Pancreas (tissue), 10 donors: ENCODE measurements around the gene NUDT5. TPM values are rescaled to one million over a fixed set of nuclear protein-coding genes. Genes with fewer than 3 reads are reported as not detected.

ENCODE experiments used
- ATAC-seq, 4 donors: fragments of 200-7000 bp; cut with Tn5 transposase; one replicate each; pipeline versions ENCODE4 v1.8.0 to v1.9.1; 2020; ENCODE audit warnings: mild to moderate bottlenecking in 4 of 4, moderate library complexity in 4 of 4
- DNase-seq, 6 donors: peaks; one replicate each; pipeline ENCODE4 v3.0.0-alpha.2; 2020
- FAIRE-seq: peaks from 2 replicates; lab custom pipeline; 2012; peaks lifted over from hg19 to GRCh38; lab: Jason Lieb, UNC
- H3K27ac ChIP-seq, 4 donors: fragments of 200-600 bp; sonication (generic); 1 replicate in 3 of 4; 2 replicates in 1 of 4; pipeline versions ENCODE4 v1.5.0 to v1.8.0; 2020
- H3K27me3 ChIP-seq, 4 donors: fragments of 200-600 bp; one replicate each; pipeline ENCODE4 v1.8.0; 2021
- H3K36me3 ChIP-seq, 3 donors: fragments of 200-600 bp; sonication (generic) in 1 of 3; one replicate each; pipeline versions ENCODE4 v1.5.0 to v1.8.0; 2020 to 2021
- H3K4me1 ChIP-seq, 3 donors: fragments of 200-600 bp; one replicate each; pipeline ENCODE4 v1.8.0; 2021
- H3K4me3 ChIP-seq, 4 donors: fragments of 200-600 bp; sonication (generic) in 2 of 4; one replicate each; pipeline versions ENCODE4 v1.5.0 to v1.8.0; 2020 to 2021
- H3K9me3 ChIP-seq, 4 donors: fragments of 200-600 bp; one replicate each; pipeline ENCODE4 v1.8.0; 2021
- CTCF ChIP-seq, 4 donors: fragments of 200-600 bp; sonication (generic) in 3 of 4; IDR thresholded peaks; one replicate each; pipeline versions ENCODE4 v1.5.0 to v1.8.0; 2021; ENCODE audit warnings: antibody characterized with exemption in 4 of 4
- WGBS, 2 donors: extraction: QIAGEN DNeasy Blood & Tissue Kit; methylation state at CpG; one replicate each; pipeline ENCODE4 v1.1.7; 2013; 5-methylcytosine and 5-hydroxymethylcytosine counted together
- intact Hi-C, 3 donors: fragments of 100-400 bp; cut with DNase I; formaldehyde crosslinking; loops; one replicate each; pipeline versions ENCODE4 v1.11.1 to v1.14.2; 2022
- polyA plus RNA-seq, 2 donors: library from polyadenylated mRNA; stranded (reverse); fragments of 200-250 nt; gene quantifications; one replicate each; pipeline ENCODE4 v1.2.3, GENCODE V29; 2013
- total RNA-seq, 6 donors: library from RNA; stranded (reverse); fragmentation: NEBNext Ultra II Directional in 4 of 6; extraction: Animal tissue kit (Norgen Biotek cat#: 25700) in 4 of 6; gene quantifications; one replicate each; pipeline versions ENCODE4 v1.2.1 to v1.2.4, GENCODE V29; 2021 to 2023
- donor health status: healthy with polysubstance abuse.
- donor health status: DM: no; HTN: no; CAD: no; lungs with moderate emphysema.
- donor health status: DM: no; HTN: no; CAD: no.
- donor health status: control.
- donor health status: control.
- donor health status: Bipolar disorder and iron deficiency.
- donor health status: DM: yes; HTN: yes; CAD: no.
- donor health status: DM: no; HTN: no; CAD: no.
- donor health status: DM: no; HTN: no; CAD: no.
- donor health status: DM: yes; HTN: yes; CAD: no.

The NUDT5 gene
- total and polyA plus RNA-seq, 8 donors = 9.1 to 20.0 (median 18.1) TPM

DNA sequence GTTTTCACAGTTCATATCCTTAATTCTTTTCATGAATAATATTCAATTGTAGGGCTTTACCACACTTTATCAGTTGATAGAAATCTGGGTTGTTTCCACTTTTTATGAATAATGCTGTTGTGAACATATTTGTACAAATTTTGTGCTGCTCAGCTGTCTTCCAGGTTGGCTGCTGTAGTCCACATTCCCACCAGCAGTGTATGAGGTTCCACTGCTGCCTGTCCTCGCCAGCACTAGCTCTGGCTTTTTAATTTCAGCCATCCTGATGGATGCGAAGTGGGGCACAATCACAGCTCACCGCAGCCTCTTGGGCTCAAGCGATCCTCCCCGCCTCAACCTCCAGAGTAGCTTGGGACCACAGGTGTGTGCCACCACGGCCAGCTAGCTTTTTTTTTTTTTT lies 32.8 kb downstream of the NUDT5 start:
- peaks cover 0 to 30% (median 0%) of the 10 kb centered on the region in 3 donors for H3K36me3 ChIP-seq
- 96 to 98% methylated on average over 6 of the region's 6 CpGs for WGBS, 2 donors
- no peak for FAIRE-seq

GRCh38 chr10:12160664-12161063 lies 35.0 kb downstream of the NUDT5 start:
- Histone ChIP-seq H3K36me3 (peaks cover 0 to 24% (median 0%) of the 10 kb centered on the region in 3 donors), H3K4me3 (no peak overlapping the region), H3K27ac (no peak overlapping the region), H3K4me1 (no peaks in the 10 kb centered on the region), H3K9me3 (peaks cover 0 to 3% (median 0%) of the 10 kb centered on the region in 4 donors), H3K27me3 (no peaks in the 10 kb centered on the region)
- WGBS, 2 donors = 95 to 96% methylated on average over 5 of the region's 5 CpGs
- FAIRE-seq = no peak
- no peak for DNase-seq
- no peak for ATAC-seq
- intact Hi-C loops = no loop called here
- no peak for TF ChIP-seq CTCF (IDR thresholded peaks at IDR 0.05)

More for the DNA sequence above, 32.8 kb downstream of the NUDT5 start:
- Histone ChIP-seq H3K4me1 (no peaks in the 10 kb centered on the region), H3K4me3 (no peak overlapping the region), H3K27ac (no peak overlapping the region), H3K9me3 (peaks cover 0 to 3% (median 0%) of the 10 kb centered on the region in 4 donors), H3K27me3 (no peaks in the 10 kb centered on the region)
- TF ChIP-seq CTCF (IDR thresholded peaks at IDR 0.05) = no peak
- no peak for DNase-seq
- ATAC-seq = no peak
- intact Hi-C loops = no loop called here

- Histone ChIP-seq H3K27ac (no peak overlapping the region), H3K27me3 (no peaks in the 10 kb centered on the region), H3K9me3 (no peaks in the 10 kb centered on the region), H3K36me3 (peaks cover 0 to 20% (median 0%) of the 10 kb centered on the region in 3 donors), H3K4me1 (no peaks in the 10 kb centered on the region), H3K4me3 (no peak overlapping the region)
- FAIRE-seq (no peak), DNase-seq (no peak), ATAC-seq (no peak)
- TF ChIP-seq CTCF (IDR thresholded peaks at IDR 0.05) = no peak
- 89 to 93% methylated on average over 3 of the region's 3 CpGs for WGBS, 2 donors
- intact Hi-C loops = no loop called here
Measured at GRCh38 chr10:12158111-12158510, 37.6 kb downstream of the NUDT5 start.

DNA sequence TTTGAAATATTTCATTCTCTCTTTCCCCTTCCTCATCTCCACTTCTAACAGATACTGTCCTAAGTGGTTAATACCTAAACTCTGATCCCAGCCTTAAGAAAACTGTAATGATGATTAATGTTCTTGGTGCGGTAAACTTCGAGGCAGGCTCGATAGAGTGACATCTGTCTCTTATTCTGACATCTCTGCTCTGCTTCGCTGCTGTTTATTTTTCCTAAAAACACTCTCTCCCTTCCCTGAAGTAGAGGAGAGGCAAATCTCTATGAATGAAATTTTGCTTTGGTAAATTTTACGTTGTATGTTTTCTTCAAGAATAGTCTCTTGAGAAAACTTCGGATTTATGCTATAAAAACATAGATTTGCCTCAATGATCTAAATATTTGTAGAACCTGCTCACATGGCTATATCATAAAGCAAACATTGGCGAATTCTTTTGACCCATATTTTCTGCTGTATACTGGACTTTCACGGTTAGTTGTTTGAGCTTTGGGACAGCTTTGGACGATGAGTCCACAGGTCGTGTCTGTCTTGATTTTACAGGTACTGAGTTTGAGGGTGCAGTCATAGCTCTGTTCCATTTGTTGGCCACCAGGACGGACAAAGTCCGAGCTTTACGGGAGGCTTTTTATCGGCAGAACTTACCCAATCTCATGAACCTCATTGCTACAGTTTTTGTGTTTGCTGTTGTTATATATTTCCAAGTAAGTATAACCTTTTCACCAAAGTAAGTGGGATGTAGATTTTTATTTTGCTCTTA lies 39.1 kb downstream of the NUDT5 start:
- Histone ChIP-seq H3K36me3 (peaks cover 0 to 9% (median 0%) of the 10 kb centered on the region in 3 donors), H3K4me1 (no peaks in the 10 kb centered on the region), H3K27ac (no peak overlapping the region), H3K27me3 (no peaks in the 10 kb centered on the region), H3K4me3 (no peak overlapping the region), H3K9me3 (no peaks in the 10 kb centered on the region)
- ATAC-seq (no peak), DNase-seq (no peak), FAIRE-seq (no peak)
- WGBS, 2 donors = 53 to 61% methylated on average over 14 of the region's 14 CpGs
- TF ChIP-seq CTCF (IDR thresholded peaks at IDR 0.05) = no peak
- intact Hi-C loops = no loop called here

GRCh38 chr10:12154516-12154915 lies 41.2 kb downstream of the NUDT5 start:
- DNase-seq (no peak), ATAC-seq (no peak), FAIRE-seq (no peak)
- intact Hi-C loops = no loop called here
- Histone ChIP-seq H3K27ac (no peak overlapping the region), H3K9me3 (no peaks in the 10 kb centered on the region), H3K4me1 (no peaks in the 10 kb centered on the region), H3K27me3 (no peaks in the 10 kb centered on the region), H3K4me3 (no peak overlapping the region), H3K36me3 (peaks cover 0 to 9% (median 0%) of the 10 kb centered on the region in 3 donors)
- TF ChIP-seq CTCF (IDR thresholded peaks at IDR 0.05) = no peak
- 90 to 91% methylated on average over 6 of the region's 6 CpGs for WGBS, 2 donors
